ENCODE measurements around the gene LYRM7.
"Not testable (repeated sequence)": the region's sequence is repeated elsewhere in the genome, so short reads cannot be mapped to it uniquely, and the experiment has no call there.

Gene LYRM7

DNA sequence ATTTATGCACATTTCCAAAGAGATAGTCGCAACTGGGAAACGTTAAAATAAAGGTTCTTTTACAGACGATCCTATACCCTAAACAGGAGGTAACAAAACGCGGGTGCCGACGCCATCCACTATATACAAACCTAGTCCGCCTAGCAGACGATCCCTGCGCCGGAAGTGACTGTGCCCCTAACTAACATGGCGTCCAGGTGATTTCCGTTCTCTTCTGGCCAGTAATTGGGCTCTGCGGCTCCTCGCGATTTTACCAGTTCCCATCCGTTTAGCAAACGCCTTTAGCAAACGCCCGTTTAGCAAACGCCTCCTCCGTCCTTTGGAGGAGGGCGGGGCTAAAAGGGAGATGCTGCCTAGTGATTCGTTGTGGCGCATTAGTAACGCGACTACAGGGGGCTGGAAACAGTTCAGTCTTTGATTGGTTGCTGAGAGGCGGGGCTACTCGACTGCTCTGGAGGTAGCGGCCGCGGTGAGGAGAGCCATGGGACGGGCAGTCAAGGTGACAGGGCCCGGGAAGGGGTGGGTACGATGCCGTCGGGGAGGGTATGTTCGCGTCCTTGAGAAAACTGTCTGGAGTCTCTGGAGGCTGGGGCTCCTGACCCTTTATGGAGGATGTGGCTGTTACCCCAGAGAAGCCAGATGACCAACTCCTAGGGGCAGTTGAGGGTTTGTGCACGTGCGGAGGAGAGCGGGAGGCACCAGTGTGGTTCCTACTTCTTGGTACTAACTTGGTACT is at the start of gene LYRM7:
LYRM7 (plus strand) TSS at position 405 of the 736 bp plus-strand sequence; CDS start at position 482, 77 bp downstream.
- TF ChIP-seq, protein P1, sequence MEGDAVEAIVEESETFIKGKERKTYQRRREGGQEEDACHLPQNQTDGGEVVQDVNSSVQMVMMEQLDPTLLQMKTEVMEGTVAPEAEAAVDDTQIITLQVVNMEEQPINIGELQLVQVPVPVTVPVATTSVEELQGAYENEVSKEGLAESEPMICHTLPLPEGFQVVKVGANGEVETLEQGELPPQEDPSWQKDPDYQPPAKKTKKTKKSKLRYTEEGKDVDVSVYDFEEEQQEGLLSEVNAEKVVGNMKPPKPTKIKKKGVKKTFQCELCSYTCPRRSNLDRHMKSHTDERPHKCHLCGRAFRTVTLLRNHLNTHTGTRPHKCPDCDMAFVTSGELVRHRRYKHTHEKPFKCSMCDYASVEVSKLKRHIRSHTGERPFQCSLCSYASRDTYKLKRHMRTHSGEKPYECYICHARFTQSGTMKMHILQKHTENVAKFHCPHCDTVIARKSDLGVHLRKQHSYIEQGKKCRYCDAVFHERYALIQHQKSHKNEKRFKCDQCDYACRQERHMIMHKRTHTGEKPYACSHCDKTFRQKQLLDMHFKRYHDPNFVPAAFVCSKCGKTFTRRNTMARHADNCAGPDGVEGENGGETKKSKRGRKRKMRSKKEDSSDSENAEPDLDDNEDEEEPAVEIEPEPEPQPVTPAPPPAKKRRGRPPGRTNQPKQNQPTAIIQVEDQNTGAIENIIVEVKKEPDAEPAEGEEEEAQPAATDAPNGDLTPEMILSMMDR (IDR thresholded peaks at IDR 0.05; ENCODE audit: extremely low read depth, missing control alignments): no peak
- DNase-seq (ENCODE audit: low spot score): peak; percentile 88

DNA sequence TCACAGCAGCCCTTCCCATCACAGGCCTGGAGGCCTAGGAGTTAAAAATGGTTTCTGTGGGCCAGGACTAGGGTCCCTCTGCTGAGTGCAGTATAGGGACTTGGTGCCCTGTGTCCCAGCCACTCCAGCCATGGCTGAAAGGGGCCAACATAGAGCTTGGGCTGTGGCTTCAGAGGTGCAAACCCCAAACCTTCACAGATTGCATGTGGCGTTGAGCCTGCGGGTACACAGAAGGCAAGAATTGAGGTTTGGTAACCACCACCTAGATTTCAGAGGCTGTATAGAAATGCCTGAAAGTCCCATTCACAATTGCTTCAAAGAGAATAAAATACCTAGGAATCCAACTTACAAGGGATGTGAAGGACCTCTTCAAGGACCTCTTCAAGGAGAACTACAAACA is 43.5 kb upstream of the LYRM7 start:
- not testable (repeated sequence) for DNase-seq (ENCODE audit: low spot score)

DNA sequence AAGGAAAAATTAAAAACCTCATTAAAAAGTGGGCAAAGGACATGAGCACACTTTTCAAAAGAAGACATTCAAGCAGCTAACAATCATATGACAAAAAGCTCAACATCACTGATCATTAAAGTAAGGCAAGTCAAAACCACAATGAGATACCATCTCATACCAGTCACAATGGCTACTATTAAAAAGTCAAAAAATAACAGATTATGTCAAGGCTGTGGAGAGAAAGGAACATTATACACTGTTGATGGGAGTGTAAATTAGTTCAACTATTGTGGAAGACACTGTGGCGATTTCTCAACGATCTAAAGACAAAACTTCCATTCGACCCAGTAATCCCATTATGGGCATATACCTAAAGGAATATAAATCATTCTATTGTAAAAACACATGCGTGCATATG is 41.4 kb upstream of the LYRM7 start:
- DNase-seq (ENCODE audit: low spot score): no peak
- TF ChIP-seq, protein P1 (IDR thresholded peaks at IDR 0.05; ENCODE audit: extremely low read depth, missing control alignments): no peak

DNA sequence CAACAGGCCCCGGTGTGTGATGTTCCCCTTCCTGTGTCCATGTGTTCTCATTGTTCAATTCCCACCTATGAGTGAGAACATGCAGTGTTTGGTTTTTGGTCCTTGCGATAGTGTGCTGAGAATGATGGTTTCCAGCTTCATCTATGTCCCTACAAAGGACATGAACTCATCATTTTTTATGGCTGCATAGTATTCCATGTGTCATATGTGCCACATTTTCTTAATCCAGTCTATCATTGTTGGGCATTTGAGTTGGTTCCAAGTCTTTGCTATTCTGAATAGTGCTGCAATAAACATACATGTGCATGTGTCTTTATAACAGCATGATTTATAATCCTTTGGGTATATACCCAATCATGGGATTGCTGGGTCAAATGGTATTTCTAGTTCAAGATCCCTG is 37.7 kb upstream of the LYRM7 start:
- not testable (repeated sequence) for DNase-seq (ENCODE audit: low spot score)

DNA sequence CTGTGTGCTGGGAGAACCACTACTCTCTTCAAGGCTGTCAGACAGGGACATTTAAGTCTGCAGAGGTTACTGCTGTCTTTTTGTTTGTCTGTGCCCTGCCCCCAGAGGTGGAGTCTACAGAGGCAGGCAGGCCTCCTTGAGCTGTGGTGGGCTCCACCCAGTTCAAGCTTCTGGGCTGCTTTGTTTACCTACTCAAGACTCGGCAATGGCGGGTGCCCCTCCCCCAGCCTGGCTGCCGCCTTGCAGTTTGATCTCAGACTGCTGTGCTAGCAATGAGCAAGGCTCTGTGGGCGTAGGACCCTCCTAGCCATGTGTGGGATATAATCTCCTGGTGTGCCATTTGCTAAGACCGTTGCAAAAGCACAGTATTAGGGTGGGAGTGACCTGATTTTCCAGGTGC is 32.3 kb upstream of the LYRM7 start:
- DNase-seq (ENCODE audit: low spot score): not testable (repeated sequence)

DNA sequence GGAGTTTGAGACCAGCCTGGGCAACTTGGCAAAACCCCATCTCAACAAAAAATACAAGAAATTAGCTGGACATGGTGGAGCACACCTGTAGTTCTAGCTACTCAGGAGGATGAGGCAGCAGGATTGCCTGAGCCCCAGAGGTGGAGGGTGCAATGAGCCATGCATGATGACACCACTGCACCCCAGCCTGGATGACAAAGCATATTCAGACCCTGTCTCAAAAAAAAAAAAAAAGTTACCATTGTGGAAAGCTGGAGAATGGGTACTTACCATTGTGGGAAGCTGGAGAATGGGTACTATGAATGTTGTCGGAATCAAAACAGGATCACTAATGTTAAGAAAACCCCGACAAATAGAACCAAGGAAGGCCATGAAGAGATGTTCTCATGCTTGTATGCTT is 31.4 kb upstream of the LYRM7 start:
- TF ChIP-seq, protein P1 (IDR thresholded peaks at IDR 0.05; ENCODE audit: extremely low read depth, missing control alignments): no peak
- no peak for DNase-seq (ENCODE audit: low spot score)

DNA sequence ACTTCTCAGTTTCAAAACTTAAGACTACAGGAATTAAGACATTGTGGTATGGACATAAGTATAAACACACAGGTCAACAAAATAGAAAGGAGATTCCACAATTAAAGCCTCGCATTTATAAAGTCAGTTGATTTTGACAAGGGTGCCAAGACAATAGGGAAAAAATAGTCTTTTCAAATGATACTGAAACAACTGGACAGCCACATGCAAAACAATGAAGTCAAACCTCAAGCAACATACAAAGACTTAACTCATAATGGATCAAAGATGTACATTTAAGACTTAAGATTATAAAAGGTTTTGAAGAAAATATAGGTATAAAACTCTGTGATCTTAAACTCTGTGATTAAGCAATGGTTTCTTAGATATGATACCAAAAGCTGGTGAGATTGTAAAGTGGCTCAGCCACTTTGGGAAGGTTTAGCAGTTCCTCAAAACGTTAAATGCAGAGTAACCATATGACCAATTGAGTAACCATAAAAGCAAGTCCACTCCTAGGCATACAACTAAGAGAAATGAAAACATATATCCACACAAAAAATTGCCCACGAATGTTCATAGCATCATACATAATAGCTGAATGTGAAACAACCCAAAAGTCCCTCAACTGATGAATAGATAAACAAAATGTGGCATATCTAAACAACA is 27.6 kb upstream of the LYRM7 start:
- DNase-seq (ENCODE audit: low spot score): no peak

DNA sequence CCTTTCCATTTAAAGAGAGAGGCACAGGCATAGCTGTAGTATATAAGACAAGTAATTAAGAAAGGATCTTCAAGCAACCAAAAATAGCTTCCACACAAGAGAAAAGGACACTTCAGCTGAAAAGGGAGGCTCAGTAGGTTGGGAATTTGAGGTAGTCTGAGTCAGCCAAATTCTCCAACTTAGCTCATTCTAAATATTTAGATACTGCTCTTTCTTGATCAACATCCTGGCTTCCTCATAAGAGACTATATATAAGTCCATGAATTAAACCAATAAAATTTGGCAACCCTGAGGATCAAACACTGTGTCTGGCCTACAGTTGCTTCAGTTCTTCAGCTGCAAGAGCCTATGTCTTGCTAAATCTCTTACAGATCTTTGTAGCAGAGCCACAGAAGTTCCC is 23.5 kb upstream of the LYRM7 start:
- no peak for DNase-seq (ENCODE audit: low spot score)
- TF ChIP-seq, protein P1 (IDR thresholded peaks at IDR 0.05; ENCODE audit: extremely low read depth, missing control alignments): no peak

More for the DNA sequence above, 27.6 kb upstream of the LYRM7 start:
- TF ChIP-seq, protein P1 (IDR thresholded peaks at IDR 0.05; ENCODE audit: extremely low read depth, missing control alignments): no peak

DNA sequence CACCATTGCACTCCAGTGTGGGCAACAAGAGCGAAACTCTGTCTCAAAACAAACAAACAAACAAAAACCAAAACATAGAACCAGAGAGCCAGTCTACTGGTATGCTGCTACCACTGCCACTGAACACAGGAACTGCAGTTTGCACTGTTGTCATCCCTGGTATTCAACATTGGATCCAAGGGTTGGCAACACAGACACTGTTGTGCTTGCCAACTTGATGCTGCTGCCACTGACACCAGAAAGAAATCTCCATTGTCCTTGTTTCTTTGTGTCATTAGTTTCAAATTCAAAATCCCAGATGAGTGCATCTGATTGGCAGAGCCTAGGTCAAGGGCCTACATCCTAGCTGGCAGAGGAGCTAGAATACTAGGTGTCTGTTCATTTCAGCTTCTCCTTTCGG is 21.9 kb upstream of the LYRM7 start:
- TF ChIP-seq, protein P1 (IDR thresholded peaks at IDR 0.05; ENCODE audit: extremely low read depth, missing control alignments): no peak
- DNase-seq (ENCODE audit: low spot score): no peak

Data from GM20000 (cell line).